RPMI7951 (cell line): Measurements from ENCODE around the gene QRICH2. TPM values are rescaled to one million over a fixed set of nuclear protein-coding genes. Genes with fewer than 3 reads are reported as not detected.
A peak's percentile ranks its signal among the peaks of the same experiment; 100 is the strongest.
"Not testable (repeated sequence)": the region's sequence is repeated elsewhere in the genome, so short reads cannot be mapped to it uniquely, and the experiment has no call there.

Source experiments
- DNase-seq: peaks from one replicate; pipeline ENCODE4 v3.0.0-alpha.2; 2012; ENCODE audit warnings: low read depth
- total RNA-seq: library from RNA; depleted of rRNA; stranded (reverse); fragments of >200 nt; shearing (Covaris generic); gene quantifications from 2 replicates; pipeline ENCODE4 v1.2.3, GENCODE V29; 2014

Gene QRICH2
- total RNA-seq, 1 experiment from 2014 or later, result 0.48 TPM

GRCh38 chr17:76277300-76278267 lies 30.5 kb downstream of the QRICH2 start:
- DNase-seq, result no peak

DNA sequence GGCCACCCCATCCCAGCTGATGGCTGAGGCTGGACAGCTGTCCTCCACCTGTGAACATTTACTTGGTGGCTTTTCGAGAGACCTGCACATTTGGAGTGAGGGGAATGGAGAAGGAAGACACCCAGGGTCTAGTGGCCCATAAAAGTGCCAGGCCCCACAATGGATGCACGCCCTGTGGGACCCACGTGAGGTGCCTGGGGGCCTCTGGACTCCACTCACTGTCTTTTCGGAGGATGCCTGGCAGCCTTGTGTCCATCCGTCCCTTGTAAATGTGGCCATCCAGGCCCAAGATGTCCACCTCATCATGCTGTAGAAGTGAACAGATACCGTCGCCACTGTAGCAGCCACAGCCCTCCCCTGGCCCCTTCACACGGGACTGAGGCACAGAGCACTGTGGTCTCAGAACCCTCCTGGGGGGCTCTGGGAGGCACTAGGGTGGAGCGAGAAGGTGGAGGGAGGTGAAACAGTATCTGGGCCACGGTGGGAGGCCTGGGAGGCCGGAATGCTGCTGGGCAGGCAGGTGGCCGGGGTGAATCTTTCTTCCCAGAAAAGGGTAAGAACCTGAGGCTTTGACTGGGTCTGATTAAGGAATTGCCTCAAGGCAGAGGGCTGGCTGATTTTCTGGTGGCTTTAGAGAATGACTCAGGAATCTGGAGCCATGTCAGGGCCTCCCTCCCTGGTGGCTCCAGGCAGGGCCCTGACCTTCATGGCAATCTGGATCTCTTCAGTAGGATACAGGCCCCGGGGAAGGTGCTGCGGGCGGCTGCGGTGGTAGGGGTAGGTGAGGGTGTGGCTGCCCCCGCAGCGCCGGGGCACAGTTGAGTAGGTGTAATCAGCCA lies 31.4 kb downstream of the QRICH2 start:
- DNase-seq, result peak; percentile 90

GRCh38 chr17:76276069-76276431 lies 32.0 kb downstream of the QRICH2 start:
- DNase-seq, result no peak

DNA sequence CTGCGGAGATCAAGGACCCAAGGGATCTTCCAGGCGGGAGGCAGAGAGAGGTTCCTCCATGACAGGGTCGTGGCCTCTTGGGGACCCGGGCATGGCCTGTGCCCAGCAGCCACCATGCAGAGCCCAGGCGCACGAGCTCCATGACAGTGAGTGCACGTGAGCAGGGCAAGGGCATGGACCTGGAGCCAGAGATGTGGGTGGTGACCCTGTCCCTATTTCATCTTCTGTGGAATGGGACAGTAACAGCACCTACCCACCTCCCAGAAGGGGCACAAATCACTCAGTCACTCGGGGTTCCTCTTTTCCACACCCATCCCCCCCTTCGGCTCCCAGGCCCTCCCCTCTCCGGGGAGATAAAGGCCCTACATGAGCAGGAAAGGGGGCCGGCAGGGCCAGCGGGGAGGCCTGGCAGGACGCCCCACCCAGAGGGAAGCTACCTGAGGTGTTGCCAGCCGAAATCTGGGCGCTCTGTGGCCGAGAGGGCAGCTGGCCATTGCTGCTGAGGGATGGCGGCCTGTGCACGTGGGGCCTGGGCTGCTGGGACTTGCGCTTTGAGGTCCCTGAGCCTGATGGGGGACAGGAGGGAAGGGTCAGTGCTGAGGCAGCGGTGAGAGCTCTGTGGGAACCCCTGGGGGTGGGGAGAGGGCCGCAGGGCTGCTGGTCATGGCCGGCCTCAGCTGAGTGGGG lies 32.6 kb downstream of the QRICH2 start:
- DNase-seq, result no peak

DNA sequence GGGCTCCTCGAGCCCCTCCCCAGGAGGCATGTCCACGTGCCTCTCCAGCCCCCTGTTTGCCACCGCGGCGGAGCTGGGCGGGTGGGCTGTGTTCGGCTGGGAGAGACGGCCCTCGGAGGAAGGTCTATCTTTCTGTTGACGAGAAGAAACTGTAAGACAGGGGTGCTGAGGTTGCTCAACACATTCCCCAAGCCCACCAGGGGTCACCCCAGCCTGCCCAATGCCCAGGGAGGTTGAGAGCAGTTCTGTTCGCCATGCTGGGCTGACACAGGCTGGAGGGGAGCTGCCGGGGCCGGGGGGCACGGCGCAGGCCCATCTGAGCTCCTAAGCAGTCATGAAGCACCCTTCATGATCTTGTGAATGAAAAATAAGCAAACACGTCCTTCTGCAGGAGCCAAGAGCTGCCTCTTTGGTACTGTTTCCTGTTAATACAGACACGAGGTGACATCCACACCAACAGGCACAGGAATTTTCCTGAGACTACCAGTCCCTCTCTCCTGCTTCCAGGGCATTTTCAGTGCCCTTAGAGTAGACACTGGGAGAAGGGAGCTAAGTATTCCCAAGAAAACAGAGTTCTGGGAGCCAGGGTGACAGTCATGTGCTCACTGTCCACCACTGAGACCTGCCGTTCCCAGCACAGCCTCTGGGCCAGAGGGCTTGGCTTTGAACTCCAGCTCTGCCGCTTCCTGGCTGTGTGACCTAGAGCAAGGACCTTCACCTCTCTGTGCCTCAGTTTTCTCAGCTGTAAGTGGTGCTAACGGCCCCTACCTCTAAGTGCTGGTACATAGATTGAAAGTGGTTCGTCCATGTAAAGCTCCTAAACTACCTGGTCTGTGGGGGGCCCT lies 33.7 kb downstream of the QRICH2 start:
- no peak for DNase-seq

DNA sequence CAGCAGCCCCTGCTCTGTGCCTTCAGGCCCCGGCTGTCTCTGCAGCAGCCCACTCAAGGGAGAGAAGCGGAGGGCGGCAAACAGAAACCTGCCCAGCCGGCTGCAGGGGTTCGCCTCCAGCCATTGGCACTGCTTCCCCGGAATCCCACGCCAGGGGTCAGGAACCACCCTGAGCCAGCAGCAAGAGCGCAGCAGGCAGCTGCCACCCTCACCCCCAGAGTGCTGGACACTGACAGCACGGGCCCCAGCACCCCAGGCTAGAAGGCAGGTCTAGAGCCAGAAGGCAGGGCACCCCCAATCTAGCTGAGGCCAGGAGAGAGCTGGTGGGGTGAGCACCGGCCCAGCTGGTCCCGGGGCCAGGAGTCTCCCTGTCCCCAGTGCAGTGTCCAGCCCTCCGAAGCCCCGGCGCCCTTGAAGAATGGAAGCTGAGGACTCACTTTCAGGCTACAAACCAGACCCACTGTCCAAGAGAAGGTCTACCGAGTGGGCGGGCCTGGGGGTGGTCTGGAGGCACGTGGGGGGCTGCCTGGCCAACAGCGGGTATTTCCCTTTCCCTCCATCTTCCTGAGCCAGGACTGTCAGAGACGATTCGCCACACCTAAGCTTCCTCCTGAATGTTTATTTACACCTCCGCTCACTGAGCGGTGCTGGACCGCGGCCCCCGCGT lies 34.5 kb downstream of the QRICH2 start:
- no peak for DNase-seq

- DNase-seq, result no peak
These were observed 35.3 kb downstream of the QRICH2 start for GRCh38 chr17:76272541-76273444.

- DNase-seq, result no peak
These were observed 36.2 kb downstream of the QRICH2 start for GRCh38 chr17:76271669-76272540.

GRCh38 chr17:76270770-76271668 lies 37.1 kb downstream of the QRICH2 start:
- DNase-seq, result no peak

DNA sequence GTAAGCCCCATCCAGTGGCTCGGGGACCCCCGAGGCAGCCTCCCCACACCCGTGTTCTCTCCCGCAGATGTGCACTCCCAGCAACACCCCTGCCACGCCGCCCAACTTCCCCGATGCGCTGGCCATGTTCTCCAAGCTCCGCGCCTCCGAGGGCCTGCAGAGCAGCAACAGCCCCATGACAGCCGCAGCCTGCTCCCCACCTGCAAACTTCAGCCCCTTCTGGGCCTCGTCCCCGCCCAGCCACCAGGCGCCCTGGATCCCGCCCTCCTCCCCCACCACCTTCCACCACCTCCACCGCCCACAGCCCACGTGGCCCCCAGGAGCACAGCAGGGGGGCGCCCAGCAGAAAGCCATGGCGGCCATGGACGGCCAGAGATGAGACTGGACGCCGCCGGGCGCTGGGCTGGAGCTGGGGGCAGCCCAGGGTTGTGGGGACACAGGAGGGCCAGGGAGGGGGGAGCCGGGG lies 37.9 kb downstream of the QRICH2 start:
- DNase-seq, result no peak

DNA sequence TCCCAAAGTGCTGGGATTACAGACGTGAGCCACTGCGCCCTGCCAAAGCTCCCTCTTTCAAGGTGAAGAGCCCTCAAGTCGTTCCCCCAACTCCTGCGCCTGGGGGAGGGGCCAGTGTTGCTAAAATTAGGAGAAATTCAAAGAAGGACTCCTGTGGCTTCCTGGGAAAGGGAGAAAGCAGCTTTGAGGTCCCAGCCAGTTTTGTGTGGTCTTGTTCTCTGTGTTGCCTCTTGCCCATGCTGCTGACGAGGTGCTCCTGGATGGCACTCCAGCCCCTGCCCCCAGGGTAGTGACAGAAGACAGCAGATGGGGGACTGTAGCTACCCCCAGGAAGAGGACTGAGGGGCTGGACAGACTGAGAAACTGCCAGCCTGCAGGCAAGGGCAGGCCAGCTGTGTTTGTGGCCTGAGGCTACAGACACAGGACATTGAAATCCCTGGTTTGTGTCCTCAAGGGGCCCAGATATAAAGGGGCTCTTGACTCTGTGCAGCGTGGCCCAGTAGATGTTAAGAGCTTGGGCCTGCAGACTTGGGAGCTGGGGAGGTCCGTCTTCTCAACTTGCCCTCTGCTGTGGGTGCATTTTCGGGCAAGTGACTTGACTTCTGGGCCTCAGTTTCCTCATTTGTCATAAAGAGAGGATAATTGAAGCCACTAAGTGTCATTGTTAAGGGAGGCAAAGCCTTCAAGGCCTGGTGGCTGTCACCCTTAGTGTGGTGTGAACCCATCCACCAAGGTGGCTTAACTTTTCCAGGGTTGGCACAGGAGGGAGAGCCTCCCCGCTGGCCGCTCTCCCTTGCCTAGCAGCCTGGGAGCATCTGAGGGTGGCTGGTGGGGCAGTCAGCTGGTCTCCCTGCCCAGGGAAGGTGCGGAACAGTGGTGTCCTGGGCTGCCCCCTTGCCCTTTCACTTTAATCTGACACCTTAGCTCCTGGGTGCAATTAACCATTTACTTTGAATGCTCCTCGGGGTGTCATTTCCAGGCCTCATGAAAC lies 38.8 kb downstream of the QRICH2 start:
- no peak for DNase-seq

DNA sequence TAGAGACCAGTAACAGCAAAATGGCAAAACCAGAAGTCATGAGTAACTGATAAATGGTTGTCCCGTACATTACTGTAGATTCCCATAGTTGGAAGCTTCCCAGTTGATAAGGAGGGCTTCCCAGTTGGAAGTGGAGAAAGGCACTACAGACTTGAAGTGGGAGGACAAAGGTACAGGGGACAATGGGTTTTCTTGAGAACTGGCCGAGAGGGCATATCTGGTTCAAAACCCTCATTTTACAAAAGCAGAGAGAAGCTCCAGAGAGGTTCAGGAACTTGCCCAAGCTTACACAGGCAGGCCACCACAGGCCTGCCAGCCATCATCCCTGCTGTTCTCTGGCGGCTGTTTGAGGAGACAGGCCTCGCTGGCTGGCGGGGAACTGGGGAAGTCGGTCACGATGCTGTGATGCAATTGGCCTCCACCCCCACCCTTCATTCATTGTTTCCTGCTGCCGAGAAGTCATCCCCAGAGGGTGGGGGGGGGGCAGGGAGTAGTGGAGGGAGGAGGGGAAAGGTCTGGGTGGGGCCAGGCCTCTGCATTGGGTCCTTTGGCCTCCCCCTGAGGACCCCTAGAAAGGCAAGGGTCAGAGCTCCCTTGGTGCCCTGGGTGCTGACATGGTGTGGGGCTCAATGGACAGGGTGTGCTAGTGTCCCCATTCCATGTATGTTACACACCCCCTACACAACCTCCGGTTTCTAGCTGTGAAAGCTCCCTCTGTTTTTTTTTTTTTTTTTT lies 39.9 kb downstream of the QRICH2 start:
- DNase-seq, result peak; percentile 51

DNA sequence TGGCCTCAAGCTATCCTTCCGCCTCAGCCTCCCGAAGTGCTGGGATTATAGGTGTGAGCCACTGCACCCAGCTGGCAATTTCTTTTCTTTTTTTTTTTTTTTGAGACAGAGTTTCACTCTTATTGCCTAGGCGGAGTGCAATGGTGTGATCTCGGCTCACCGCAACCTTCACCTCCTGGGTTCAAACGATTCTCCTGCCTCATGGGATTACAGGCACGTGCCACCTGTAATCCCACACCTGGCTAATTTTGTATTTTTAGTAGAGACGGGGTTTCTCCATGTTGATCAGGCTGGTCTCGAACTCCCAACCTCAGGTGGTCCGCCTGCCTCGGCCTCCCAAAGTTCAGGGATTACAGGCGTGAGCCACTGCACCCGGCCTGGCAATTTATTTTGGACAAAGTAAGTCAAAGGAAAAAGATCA lies 40.5 kb downstream of the QRICH2 start:
- not testable (repeated sequence) for DNase-seq

DNA sequence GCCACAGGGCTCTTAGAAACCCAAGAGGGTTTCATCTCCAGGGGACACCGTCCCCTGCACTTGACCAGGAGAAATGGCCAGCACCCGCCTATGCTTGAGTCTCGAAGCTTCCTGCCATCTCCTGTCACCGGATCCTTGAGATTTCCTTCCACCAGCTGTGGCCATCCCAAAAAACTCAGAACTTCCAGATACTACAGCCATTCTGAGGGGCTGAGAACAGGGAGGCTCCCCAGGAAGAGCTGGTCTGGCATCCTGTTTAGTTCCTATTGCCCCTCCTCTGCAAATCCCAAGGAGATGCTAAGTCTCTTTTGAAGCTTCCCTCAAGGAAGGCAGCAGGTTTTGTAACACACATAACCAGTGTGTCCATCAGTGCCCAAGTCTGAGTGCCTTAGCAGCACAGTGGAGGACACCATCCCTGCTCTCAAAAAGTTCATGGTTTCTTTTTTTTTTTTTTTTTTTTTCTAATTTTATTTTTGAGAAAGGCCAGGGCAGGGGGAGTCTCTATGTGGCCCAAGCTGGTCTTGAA lies 41.0 kb downstream of the QRICH2 start:
- no peak for DNase-seq
